Right lobe of liver (tissue), 6 donors: ENCODE measurements around the gene CACNB4. TPM values are rescaled to one million over a fixed set of nuclear protein-coding genes. Genes with fewer than 3 reads are reported as not detected.

Experiments
- ATAC-seq, 4 donors: fragments of 200-7000 bp; cut with Tn5 transposase; one replicate each; pipeline ENCODE4 v1.9.1; 2020; ENCODE audit warnings: mild to moderate bottlenecking in 4 of 4, moderate library complexity in 4 of 4
- DNase-seq, 3 donors: peaks; one replicate each; pipeline ENCODE4 v3.0.0-alpha.2; 2020
- H3K27ac ChIP-seq, 3 donors: fragments of 200-600 bp; one replicate each; pipeline ENCODE4 v1.8.0; 2022
- H3K27me3 ChIP-seq, 2 donors: fragments of 200-600 bp; one replicate each; pipeline ENCODE4 v1.8.0; 2022
- H3K36me3 ChIP-seq, 4 donors: fragments of 200-600 bp; sonication (generic) in 1 of 4; one replicate each; pipeline versions ENCODE4 v1.5.1 to v1.8.0; 2017 to 2022; ENCODE audit warnings: control low read depth in 1 of 4
- H3K4me1 ChIP-seq, 4 donors: fragments of 200-600 bp; sonication (generic) in 1 of 4; one replicate each; pipeline versions ENCODE4 v1.5.1 to v1.8.0; 2017 to 2022; ENCODE audit warnings: control low read depth in 1 of 4
- H3K4me3 ChIP-seq, 3 donors: fragments of 200-600 bp; one replicate each; pipeline ENCODE4 v1.8.0; 2022
- H3K9me3 ChIP-seq, 4 donors: fragments of 200-600 bp; sonication (generic) in 1 of 4; one replicate each; pipeline versions ENCODE4 v1.5.1 to v1.8.0; 2017 to 2022; ENCODE audit warnings: control low read depth in 1 of 4
- CTCF ChIP-seq, 4 donors: fragments of 200-600 bp in 3 of 4; fragments of 450-650 bp in 1 of 4; IDR thresholded peaks; one replicate each; pipeline versions ENCODE4 v1.5.1 to v1.8.0; 2016 to 2022; ENCODE audit warnings: antibody characterized with exemption in 4 of 4, mild to moderate bottlenecking in 2 of 4
- POLR2A ChIP-seq: fragments of 450-650 bp; IDR thresholded peaks from one replicate; pipeline ENCODE4 v1.6.1; 2017; ENCODE audit warnings: antibody characterized with exemption, mild to moderate bottlenecking
- WGBS: methylation state at CpG from one replicate; pipeline ENCODE4 v1.1.6; 2018; ENCODE audit warnings: low coverage, low lambda C conversion rate; ENCODE audit not compliant: insufficient coverage; ENCODE audit errors: missing lambda C conversion rate; 5-methylcytosine and 5-hydroxymethylcytosine counted together
- intact Hi-C, 2 donors: fragments of 100-400 bp; cut with DNase I; formaldehyde crosslinking; loops; one replicate each; pipeline versions ENCODE4 v1.11.2 to v1.14.1; 2022
- total RNA-seq, 6 experiments: library from RNA; depleted of rRNA in 2 of 6; stranded (reverse); fragments of >200 nt in 2 of 6; fragmentation: NEBNext Ultra II Directional in 3 of 6; extraction: Animal tissue kit (Norgen Biotek cat#: 25700) in 3 of 6; gene quantifications; one replicate each; pipeline versions ENCODE4 v1.1.0 to v1.2.4, GENCODE V29; 2016 to 2023
- donor health status: DM: no; HTN: yes; CAD: no.
- donor health status: DM: no; HTN: no; CAD: no.
- donor health status: DM: no; HTN: no; CAD: no.
- donor health status: DM: no; HTN: yes; CAD: no.
- donor health status: DM: no; HTN: yes; CAD: no.

Gene CACNB4
- total RNA-seq, 6 experiments from 2014 or later, result 0.06 to 0.49 (median 0.25) TPM

GRCh38 chr2:152047824-152048471 is 50.9 kb downstream of the CACNB4 start:
- Histone ChIP-seq H3K27ac (no peak overlapping the region), H3K4me1 (no peaks in the 10 kb centered on the region), H3K4me3 (no peak overlapping the region), H3K36me3 (no peaks in the 10 kb centered on the region), H3K9me3 (no peaks in the 10 kb centered on the region), H3K27me3 (no peaks in the 10 kb centered on the region)
- intact Hi-C loops, result no loop called here
- ATAC-seq, result no peak
- 58% methylated on average over 6 of the region's 6 CpGs for WGBS
- no peak for DNase-seq
- TF ChIP-seq POLR2A (no peak), CTCF (IDR thresholded peaks at IDR 0.05) (peak in 2 of 4 donors; percentile 16 to 33)

- intact Hi-C loops, result no loop called here
- DNase-seq, result no peak
Measured at GRCh38 chr2:152046940-152047339, 51.9 kb downstream of the CACNB4 start.

GRCh38 chr2:152042636-152043615 is 55.9 kb downstream of the CACNB4 start:
- Histone ChIP-seq H3K27me3 (no peaks in the 10 kb centered on the region), H3K4me1 (no peaks in the 10 kb centered on the region), H3K27ac (no peak overlapping the region), H3K9me3 (no peaks in the 10 kb centered on the region), H3K36me3 (no peaks in the 10 kb centered on the region), H3K4me3 (no peak overlapping the region)
- 74% methylated on average over 15 of the region's 16 CpGs for WGBS
- no peak for TF ChIP-seq CTCF (IDR thresholded peaks at IDR 0.05)
- TF ChIP-seq POLR2A, result no peak
- DNase-seq, result no peak
- no peak for ATAC-seq
- intact Hi-C loops, result no loop called here

More at GRCh38 chr2:152046940-152047339, 51.9 kb downstream of the CACNB4 start:
- no peaks in the 10 kb centered on the region for H3K9me3 ChIP-seq
- TF ChIP-seq POLR2A, result no peak
- no peak for TF ChIP-seq CTCF (IDR thresholded peaks at IDR 0.05)
- H3K36me3 ChIP-seq, result no peaks in the 10 kb centered on the region
- ATAC-seq, result no peak
- WGBS, result 51% methylated on average over 4 of the region's 4 CpGs
- no peaks in the 10 kb centered on the region for H3K27me3 ChIP-seq
- H3K4me3 ChIP-seq, result no peak overlapping the region
- no peaks in the 10 kb centered on the region for H3K4me1 ChIP-seq
- no peak overlapping the region for H3K27ac ChIP-seq

GRCh38 chr2:152038441-152038958 is 60.3 kb downstream of the CACNB4 start:
- intact Hi-C loops, result loop anchor here in 1 of 2 donors (10.0 kb wide), 1 partner anchor 596 kb away; no protein-coding TSS in a partner anchor
- Histone ChIP-seq H3K27me3 (no peaks in the 10 kb centered on the region), H3K4me1 (no peaks in the 10 kb centered on the region), H3K9me3 (no peaks in the 10 kb centered on the region), H3K27ac (no peak overlapping the region), H3K4me3 (no peak overlapping the region), H3K36me3 (no peaks in the 10 kb centered on the region)
- WGBS, result 43% methylated on average over 4 of the region's 5 CpGs
- ATAC-seq, result peak; percentile 58 to 81 (median 75)
- TF ChIP-seq POLR2A (no peak), CTCF (IDR thresholded peaks at IDR 0.05) (no peak)
- peak in 1 of 3 donors; percentile 19 for DNase-seq
